GM18526 (cell line): ENCODE results near the gene GAS7.

Experiments
- POLR2A ChIP-seq: IDR thresholded peaks from 3 replicates; pipeline ENCODE4 v1.6.1; 2011; ENCODE audit not compliant: insufficient read length; ENCODE audit errors: extremely low read depth

GAS7 gene

GRCh38 chr17:9878356-9878755 is 320.1 kb downstream of the GAS7 start:
- TF ChIP-seq POLR2A = no peak

GRCh38 chr17:9875441-9875840 is 323.0 kb downstream of the GAS7 start:
- no peak for TF ChIP-seq POLR2A

- no peak for TF ChIP-seq POLR2A
Observed at GRCh38 chr17:9874722-9875121, 323.7 kb downstream of the GAS7 start.

GRCh38 chr17:9872852-9873251 is 325.6 kb downstream of the GAS7 start:
- no peak for TF ChIP-seq POLR2A

- no peak for TF ChIP-seq POLR2A
Observed at GRCh38 chr17:9868552-9868951, 329.9 kb downstream of the GAS7 start.

- no peak for TF ChIP-seq POLR2A
Observed at GRCh38 chr17:9865586-9865985, 332.8 kb downstream of the GAS7 start.

- TF ChIP-seq POLR2A = no peak
Observed at GRCh38 chr17:9862949-9863348, 335.5 kb downstream of the GAS7 start.

GRCh38 chr17:9862220-9862619 is 336.2 kb downstream of the GAS7 start:
- TF ChIP-seq POLR2A = no peak

GRCh38 chr17:9860851-9861250 is 337.6 kb downstream of the GAS7 start:
- no peak for TF ChIP-seq POLR2A
